Measurements from ENCODE around the gene IER5L. TPM values are rescaled to one million over a fixed set of nuclear protein-coding genes. Genes with fewer than 3 reads are reported as not detected.
"Not testable (repeated sequence)": the region's sequence is repeated elsewhere in the genome, so short reads cannot be mapped to it uniquely, and the experiment has no call there.

IER5L gene
- total and polyA plus RNA-seq, 2 donors: 13.3 to 15.2 TPM

- no peaks in the 10 kb centered on the region for H3K36me3 ChIP-seq (ENCODE audit: insufficient read depth)
- H3K4me3 ChIP-seq (ENCODE audit: low read depth, low read length): no peak overlapping the region
- WGBS: 18% methylated on average over 5 of the region's 5 CpGs
- no peak for DNase-seq (ENCODE audit: extremely low spot score)
- H3K27ac ChIP-seq (ENCODE audit: low read depth): no peak overlapping the region
- no peaks in the 10 kb centered on the region for H3K4me1 ChIP-seq (ENCODE audit: insufficient read depth)
These were observed 5.2 kb downstream of the IER5L start for GRCh38 chr9:129172816-129173215.

GRCh38 chr9:129171993-129172751 lies 5.9 kb downstream of the IER5L start:
- Histone ChIP-seq H3K36me3 (ENCODE audit: insufficient read depth) (no peaks in the 10 kb centered on the region), H3K27ac (ENCODE audit: low read depth) (no peak overlapping the region), H3K4me3 (ENCODE audit: low read depth, low read length) (no peak overlapping the region), H3K4me1 (ENCODE audit: insufficient read depth) (no peaks in the 10 kb centered on the region)
- 69% methylated on average over 7 of the region's 7 CpGs for WGBS
- no peak for DNase-seq (ENCODE audit: extremely low spot score)

- Histone ChIP-seq H3K4me3 (ENCODE audit: low read depth, low read length) (no peak overlapping the region), H3K27ac (ENCODE audit: low read depth) (no peak overlapping the region), H3K36me3 (ENCODE audit: insufficient read depth) (no peaks in the 10 kb centered on the region), H3K4me1 (ENCODE audit: insufficient read depth) (no peaks in the 10 kb centered on the region)
- 62% methylated on average over 6 of the region's 6 CpGs for WGBS
- DNase-seq (ENCODE audit: extremely low spot score): no peak
These were observed 7.8 kb downstream of the IER5L start for GRCh38 chr9:129170229-129170628.

DNA sequence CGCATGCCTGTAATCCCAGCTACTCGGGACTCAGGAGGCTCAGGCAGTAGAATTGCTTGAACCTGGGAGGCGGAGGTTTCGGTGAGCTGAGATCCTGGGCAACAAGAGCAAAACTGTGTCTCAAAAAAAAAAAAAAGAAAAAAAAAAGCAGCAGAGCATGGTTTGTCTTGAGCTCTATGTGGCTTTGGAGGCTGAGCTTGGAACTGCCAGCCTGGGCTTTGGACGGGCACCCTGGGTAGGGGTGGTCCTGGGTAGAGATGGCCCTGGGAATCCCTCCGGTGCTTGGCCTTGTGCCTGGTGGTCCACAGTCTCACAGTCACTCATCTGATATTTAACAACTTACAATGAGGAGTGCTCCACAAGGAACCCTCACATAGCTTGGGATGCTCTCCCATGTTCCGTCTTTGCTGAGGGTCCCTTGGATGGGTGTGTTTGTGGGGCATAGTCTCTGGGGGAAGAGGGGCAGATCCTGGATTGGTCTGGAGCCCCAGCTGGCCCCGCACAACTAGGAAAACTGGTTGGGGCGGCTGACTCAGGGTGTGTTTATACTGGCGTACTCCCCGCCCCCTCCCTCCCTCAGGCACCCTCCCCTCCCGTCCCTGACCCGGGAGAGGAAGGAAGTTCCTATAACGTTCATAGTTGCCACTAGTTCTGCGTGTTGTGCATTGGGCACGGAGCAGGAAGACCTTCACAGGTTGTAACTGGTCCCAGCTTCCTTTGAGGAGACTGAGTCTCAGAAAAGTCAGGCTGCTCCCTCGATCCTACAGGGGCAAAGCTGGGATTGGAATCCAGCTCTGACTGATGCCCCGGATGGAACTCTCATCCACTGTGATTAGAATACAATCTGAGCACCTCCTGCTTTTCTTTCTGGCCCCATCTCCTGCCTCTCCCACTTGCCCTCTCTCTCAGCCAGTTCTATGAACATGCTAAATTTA lies 11.2 kb downstream of the IER5L start:
- Histone ChIP-seq H3K27ac (ENCODE audit: low read depth) (peak overlapping the region; percentile 89), H3K4me3 (ENCODE audit: low read depth, low read length) (no peak overlapping the region), H3K36me3 (ENCODE audit: insufficient read depth) (no peaks in the 10 kb centered on the region), H3K4me1 (ENCODE audit: insufficient read depth) (no peaks in the 10 kb centered on the region)
- 13% methylated on average over 18 of the region's 18 CpGs for WGBS
- DNase-seq (ENCODE audit: extremely low spot score): peak; percentile 88

DNA sequence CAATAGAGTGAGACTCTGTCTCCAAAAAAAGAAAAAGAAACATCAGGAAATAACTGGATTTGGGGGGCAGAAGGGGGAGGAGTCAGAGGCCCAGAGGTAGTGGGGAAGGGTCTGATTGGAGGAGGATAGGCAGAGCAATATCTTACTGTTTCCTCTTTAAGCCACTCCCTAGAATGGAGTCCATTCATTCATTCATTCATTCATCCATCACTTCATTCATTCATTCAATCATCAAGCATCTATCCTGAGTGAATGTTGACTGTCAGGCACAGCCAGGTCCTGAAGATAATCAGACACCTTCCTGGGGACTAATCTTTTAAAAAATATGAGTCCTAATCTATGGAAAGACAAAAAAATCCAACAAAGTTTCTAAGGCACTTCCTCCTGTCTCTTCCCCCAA lies 12.9 kb downstream of the IER5L start:
- DNase-seq (ENCODE audit: extremely low spot score): no peak
- Histone ChIP-seq H3K36me3 (ENCODE audit: insufficient read depth) (no peaks in the 10 kb centered on the region), H3K4me3 (ENCODE audit: low read depth, low read length) (no peak overlapping the region), H3K27ac (ENCODE audit: low read depth) (no peak overlapping the region), H3K4me1 (ENCODE audit: insufficient read depth) (no peaks in the 10 kb centered on the region)

- H3K4me1 ChIP-seq (ENCODE audit: insufficient read depth): no peaks in the 10 kb centered on the region
- DNase-seq (ENCODE audit: extremely low spot score): no peak
- 18% methylated on average over 9 of the region's 9 CpGs for WGBS
- H3K27ac ChIP-seq (ENCODE audit: low read depth): peak overlapping the region; percentile 64
- no peaks in the 10 kb centered on the region for H3K36me3 ChIP-seq (ENCODE audit: insufficient read depth)
- H3K4me3 ChIP-seq (ENCODE audit: low read depth, low read length): no peak overlapping the region
These were observed 13.7 kb downstream of the IER5L start for GRCh38 chr9:129164246-129164930.

DNA sequence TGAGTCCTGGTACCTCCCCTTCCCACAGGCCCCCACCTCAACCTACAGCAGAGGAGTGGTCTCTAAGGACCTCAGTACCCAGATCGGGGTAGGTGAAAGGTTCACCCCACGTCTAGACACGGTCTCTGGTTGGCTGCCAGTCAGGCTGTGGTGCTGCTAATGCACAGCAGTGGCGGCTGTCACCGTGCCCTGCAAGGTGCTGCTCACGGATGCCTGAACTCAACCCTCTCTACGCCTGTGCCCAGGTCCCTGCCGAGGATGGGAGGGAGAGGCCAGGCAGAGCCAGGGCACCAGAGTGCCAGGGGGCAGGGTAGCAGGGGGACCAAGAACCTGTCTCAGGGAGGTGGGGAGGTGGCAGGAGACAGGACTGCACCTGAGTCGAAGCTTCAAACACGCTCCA lies 14.3 kb downstream of the IER5L start:
- no peak for DNase-seq (ENCODE audit: extremely low spot score)
- no peaks in the 10 kb centered on the region for H3K4me1 ChIP-seq (ENCODE audit: insufficient read depth)
- H3K27ac ChIP-seq (ENCODE audit: low read depth): peak overlapping the region; percentile 64
- H3K4me3 ChIP-seq (ENCODE audit: low read depth, low read length): no peak overlapping the region
- 79% methylated on average over 10 of the region's 10 CpGs for WGBS
- no peaks in the 10 kb centered on the region for H3K36me3 ChIP-seq (ENCODE audit: insufficient read depth)

DNA sequence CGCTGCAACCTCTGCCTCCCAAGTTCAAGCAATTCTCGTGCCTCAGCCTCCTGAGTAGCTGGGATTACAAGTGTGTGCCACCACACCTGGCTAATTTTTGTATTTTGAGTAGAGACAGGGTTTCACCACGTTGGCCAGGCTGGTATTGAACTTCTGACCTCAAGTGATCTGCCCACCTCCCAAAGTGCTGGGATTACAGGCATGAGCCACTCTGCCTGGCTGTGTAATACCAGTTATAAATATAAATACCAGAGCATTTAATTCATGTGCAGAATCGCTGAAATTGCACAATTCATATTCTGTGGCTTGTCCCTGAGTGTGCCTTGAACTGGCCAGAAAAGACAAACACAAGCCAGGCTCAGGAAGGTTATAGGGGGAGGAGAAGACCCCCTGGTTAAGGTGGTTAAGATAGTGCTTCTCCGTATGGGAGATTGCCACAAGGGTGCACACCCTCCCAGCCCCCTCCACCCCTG lies 14.8 kb downstream of the IER5L start:
- H3K4me1 ChIP-seq (ENCODE audit: insufficient read depth); DNase-seq (ENCODE audit: extremely low spot score); H3K4me3 ChIP-seq (ENCODE audit: low read depth, low read length); H3K36me3 ChIP-seq (ENCODE audit: insufficient read depth); H3K27ac ChIP-seq (ENCODE audit: low read depth): not testable (repeated sequence)
- WGBS: 65% methylated on average over 5 of the region's 5 CpGs

DNA sequence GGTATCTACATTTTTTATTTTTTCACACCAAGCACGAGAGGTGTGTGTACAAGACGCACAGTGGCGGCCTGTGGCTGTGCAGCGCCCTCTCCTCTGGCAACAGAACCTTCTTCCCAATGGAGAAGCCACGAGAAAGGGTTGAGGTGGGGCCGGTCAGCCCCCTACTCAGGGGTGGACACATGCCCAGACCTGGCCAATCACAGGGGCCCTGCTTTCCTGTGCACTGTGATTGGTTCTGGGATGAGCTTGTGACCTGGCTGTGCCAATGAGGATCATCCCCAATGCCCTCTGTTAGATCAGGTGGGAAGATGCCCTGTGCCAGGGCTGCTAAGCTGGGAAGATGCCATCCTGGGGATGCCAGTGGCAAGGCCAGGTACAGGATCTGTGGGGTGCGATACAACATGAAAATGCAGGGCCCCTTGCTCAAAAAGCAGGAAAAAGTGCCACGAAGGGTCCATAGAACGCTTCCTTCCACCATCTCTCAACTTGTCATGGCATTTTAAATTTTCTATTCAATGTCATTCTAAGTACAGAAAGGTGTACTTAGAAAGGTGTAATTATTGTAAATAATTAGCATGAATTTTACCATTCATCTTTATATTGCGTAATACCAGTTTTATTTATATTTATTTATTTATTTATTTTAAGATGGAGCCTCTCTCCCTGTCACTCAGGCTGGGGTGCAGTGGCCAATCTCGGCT lies 15.4 kb downstream of the IER5L start:
- Histone ChIP-seq H3K4me1 (ENCODE audit: insufficient read depth) (no peaks in the 10 kb centered on the region), H3K27ac (ENCODE audit: low read depth) (no peak overlapping the region), H3K4me3 (ENCODE audit: low read depth, low read length) (no peak overlapping the region), H3K36me3 (ENCODE audit: insufficient read depth) (no peaks in the 10 kb centered on the region)
- no peak for DNase-seq (ENCODE audit: extremely low spot score)
- 94% methylated on average over 11 of the region's 11 CpGs for WGBS

DNA sequence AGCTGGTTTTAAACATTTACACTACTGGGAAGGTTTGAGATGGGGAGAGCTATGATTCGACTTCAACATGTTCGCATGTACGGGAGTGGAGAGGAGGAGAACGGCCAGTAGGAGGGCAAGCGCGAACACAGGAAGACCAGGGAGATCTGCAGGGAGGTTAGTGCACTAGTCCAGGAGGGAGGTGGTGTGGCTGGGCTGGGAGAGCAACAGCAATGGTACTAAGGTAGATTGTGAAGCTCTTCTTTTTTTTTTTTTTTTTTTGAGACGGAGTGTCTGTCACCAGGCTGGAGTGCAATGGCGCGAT lies 16.6 kb downstream of the IER5L start:
- DNase-seq (ENCODE audit: extremely low spot score): no peak
- Histone ChIP-seq H3K4me3 (ENCODE audit: low read depth, low read length) (no peak overlapping the region), H3K4me1 (ENCODE audit: insufficient read depth) (no peaks in the 10 kb centered on the region), H3K36me3 (ENCODE audit: insufficient read depth) (no peaks in the 10 kb centered on the region), H3K27ac (ENCODE audit: low read depth) (no peak overlapping the region)
- 90% methylated on average over 9 of the region's 9 CpGs for WGBS

GRCh38 chr9:129160712-129161533 lies 17.1 kb downstream of the IER5L start:
- Histone ChIP-seq H3K4me1 (ENCODE audit: insufficient read depth) (no peaks in the 10 kb centered on the region), H3K4me3 (ENCODE audit: low read depth, low read length) (no peak overlapping the region), H3K36me3 (ENCODE audit: insufficient read depth) (no peaks in the 10 kb centered on the region), H3K27ac (ENCODE audit: low read depth) (no peak overlapping the region)
- 84% methylated on average over 10 of the region's 10 CpGs for WGBS
- no peak for DNase-seq (ENCODE audit: extremely low spot score)

DNA sequence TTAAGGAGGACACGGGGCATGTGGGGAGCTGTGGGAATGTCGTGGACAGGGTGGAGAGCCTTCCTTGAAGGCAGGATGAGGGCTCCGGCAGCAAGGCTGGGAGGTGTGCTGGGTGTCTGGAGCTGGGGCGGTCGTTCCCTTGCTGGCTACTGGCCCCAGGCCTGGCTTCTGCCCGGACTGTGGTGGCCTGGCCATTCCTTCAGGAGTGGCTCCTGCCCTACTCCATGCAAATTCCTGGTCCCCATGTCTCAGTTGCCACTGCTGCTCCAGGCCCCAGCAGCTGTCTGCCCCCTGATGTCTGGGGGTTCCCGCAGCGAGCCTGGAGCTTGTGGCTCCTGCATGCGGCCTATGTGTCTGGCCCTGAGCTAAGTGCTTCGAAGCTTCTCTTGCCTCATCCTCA lies 21.9 kb downstream of the IER5L start:
- DNase-seq (ENCODE audit: extremely low spot score): no peak
- Histone ChIP-seq H3K27ac (ENCODE audit: low read depth) (no peak overlapping the region), H3K4me3 (ENCODE audit: low read depth, low read length) (no peak overlapping the region), H3K36me3 (ENCODE audit: insufficient read depth) (no peaks in the 10 kb centered on the region), H3K4me1 (ENCODE audit: insufficient read depth) (no peaks in the 10 kb centered on the region)
- 88% methylated on average over 10 of the region's 10 CpGs for WGBS
